ENCODE results near the gene CNIH3.
"Not testable (repeated sequence)": the region's sequence is repeated elsewhere in the genome, so short reads cannot be mapped to it uniquely, and the experiment has no call there.

The CNIH3 gene

DNA sequence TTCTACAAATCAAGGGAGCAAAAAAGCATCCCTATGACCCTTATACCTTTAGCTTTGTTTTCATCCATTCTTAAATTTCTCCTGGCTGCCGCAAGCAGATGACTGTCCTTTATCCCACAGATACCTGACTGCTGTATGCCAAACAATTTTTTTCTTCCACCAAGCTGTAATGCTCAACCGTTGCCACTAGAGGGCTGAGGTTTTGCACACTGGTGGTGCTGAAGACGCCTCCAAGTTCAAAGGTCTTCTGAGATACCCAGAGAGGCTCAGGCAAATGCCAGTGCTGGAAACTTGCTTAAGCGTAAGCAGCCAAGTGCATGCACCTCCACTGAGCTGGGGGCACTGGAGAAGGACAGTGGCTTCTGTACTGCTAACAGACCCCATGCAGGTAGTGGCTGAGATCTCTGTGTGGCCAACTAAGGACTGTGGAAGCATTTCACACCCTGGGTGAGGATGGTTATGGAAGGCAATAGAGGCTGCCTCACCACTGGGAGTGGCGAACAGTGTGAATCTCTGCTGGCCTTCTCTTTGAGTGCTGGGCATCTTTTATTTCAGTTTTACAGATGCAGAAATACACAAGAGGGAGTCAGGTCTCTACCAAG is 28.5 kb downstream of the CNIH3 start:
- FAIRE-seq, result no peak

DNA sequence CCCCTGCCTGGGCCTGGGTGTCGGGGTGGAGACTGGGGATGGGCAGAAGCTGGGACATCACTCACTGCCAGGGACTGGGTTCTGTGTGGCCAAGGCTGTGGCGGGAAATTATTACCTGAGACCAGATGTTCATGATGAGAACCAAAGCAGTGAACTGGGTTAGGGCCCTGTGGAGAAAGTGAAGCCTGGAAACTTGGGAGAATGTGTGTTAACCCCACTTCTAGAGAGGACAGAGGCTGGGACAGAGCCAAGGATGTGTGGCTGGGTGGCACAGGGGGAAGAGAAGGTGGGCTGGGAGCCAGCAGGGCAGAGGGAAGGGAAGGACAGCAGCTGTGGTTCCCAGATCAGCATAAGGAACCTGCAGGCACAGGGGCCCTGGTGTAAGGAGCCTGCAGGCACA is 31.3 kb downstream of the CNIH3 start:
- no peak for FAIRE-seq

DNA sequence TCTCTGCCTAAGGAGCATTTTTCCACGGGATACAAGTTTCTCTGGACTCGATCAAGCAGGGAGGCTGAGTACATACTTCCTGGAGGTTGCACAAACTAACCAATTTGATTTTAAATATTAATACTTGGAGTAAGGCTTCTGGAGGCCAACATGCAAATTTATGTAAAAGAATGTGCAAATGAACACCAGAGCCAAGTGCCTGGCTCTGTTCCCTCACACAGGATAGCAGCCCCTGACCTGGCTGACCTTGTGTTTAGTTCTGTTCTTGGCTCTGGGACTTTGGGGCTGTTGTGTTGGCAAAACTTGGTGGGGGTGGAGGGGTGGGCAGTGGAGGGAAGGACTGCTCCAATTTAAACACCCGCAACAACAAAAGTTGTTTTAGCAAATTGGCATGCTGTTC is 34.2 kb downstream of the CNIH3 start:
- FAIRE-seq, result no peak

GRCh38 chr1:224651188-224651587 is 35.1 kb downstream of the CNIH3 start:
- no peak for FAIRE-seq

DNA sequence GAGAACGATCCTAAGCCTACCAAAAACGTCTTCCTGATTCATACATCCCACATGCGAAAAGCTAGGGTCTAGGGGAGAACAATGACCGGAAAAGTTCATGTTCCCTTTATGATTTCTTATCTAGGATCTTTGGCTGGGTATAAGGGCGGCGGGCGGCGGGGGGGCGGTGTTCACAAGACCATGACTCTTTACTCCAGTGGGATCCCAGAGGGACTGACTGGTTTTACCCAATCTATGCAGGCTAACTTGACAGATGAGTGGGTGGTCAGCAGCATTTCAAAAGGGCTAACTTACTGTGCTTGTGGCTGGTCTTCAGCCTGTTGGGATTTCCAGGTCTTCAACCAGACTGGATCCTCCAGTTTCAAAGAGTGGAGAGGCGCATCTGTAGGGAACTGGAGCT is 40.3 kb downstream of the CNIH3 start:
- no peak for FAIRE-seq

DNA sequence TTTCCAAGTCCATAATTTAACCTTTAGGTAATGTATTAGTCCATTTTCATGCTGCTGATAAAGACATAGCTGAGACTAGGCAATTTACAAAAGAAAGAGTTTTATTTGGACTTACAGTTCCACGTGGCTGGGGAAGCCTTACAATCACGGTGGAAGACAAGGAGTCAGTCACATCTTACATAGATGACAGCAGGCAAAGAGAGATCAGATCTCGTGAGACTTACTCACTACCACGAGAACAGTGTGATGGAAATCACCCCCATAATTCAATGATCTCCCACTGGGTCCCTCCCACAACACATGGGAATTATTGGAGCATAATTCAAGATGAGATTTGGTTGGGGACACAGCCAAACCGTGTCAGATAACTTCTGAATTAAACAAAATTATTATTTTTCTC is 44.0 kb downstream of the CNIH3 start:
- FAIRE-seq, result no peak

- FAIRE-seq, result no peak
Observed at GRCh38 chr1:224662870-224663269, 46.8 kb downstream of the CNIH3 start.

GRCh38 chr1:224665016-224665415 is 48.9 kb downstream of the CNIH3 start:
- no peak for FAIRE-seq

- no peak for FAIRE-seq
Observed at GRCh38 chr1:224666078-224666477, 50.0 kb downstream of the CNIH3 start.

- no peak for FAIRE-seq
Observed at GRCh38 chr1:224666913-224667312, 50.8 kb downstream of the CNIH3 start.

GRCh38 chr1:224668984-224669383 is 52.9 kb downstream of the CNIH3 start:
- FAIRE-seq, result peak; percentile 30

DNA sequence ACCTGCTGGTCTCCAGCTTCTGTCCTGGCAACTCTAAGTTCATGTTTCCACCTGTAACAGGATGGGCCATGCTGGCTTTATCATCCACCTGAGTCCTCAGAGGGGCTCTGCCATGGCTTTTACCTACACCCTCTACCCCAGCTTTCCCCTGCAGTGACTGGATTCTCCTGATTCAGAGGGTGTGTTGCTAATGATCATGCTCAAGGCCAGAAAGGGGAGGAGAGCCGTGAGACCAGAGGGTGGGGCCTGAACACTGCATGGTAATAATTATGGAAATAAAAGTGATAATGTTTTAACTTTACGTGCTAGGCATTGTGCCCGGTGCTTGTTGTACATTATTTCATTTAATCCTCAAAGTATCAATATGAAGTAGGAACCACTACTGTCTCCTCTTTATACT is 53.3 kb downstream of the CNIH3 start:
- FAIRE-seq, result no peak

GRCh38 chr1:224670506-224670905 is 54.4 kb downstream of the CNIH3 start:
- no peak for FAIRE-seq

DNA sequence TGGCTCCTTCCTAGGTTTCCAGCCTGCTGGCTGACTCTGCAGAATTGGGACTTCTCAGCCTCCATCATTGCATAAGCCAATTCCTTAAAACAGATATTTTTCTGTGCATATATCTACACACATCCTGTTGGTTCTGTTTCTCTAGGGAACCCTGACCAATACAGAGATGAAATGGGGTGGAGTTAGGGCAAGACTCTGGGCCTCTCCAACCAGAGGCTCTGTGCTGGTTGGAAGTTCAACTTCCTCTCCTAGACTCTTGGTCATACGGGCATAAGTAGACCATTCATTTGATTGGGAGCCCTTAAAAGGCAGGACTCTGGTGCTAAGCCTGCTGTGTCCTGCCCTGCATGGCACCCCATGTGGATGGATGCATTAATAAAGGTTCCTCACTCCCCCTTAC is 55.0 kb downstream of the CNIH3 start:
- no peak for FAIRE-seq

GRCh38 chr1:224673141-224673540 is 57.0 kb downstream of the CNIH3 start:
- no peak for FAIRE-seq

DNA sequence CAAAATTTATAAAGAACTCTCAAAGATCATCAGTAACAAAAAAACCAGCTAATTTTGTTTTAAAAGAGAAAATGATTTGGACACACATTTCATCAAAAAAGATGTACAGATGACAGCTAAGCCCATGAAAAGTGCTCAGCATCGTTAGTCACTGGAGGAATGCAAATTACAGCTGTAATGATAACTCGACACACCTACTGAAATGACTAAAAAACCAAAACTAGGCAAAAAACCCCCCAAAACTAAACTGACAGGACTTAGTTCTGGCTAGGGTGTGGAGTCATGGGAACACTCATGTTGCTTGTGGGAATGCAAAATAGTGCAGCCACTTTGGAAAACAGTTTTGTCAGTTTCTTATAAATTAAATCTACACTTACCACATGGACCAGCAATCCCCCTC is 59.5 kb downstream of the CNIH3 start:
- FAIRE-seq, result no peak

- FAIRE-seq, result no peak
Observed at GRCh38 chr1:224676551-224676950, 60.4 kb downstream of the CNIH3 start.

GRCh38 chr1:224678168-224678567 is 62.1 kb downstream of the CNIH3 start:
- no peak for FAIRE-seq

DNA sequence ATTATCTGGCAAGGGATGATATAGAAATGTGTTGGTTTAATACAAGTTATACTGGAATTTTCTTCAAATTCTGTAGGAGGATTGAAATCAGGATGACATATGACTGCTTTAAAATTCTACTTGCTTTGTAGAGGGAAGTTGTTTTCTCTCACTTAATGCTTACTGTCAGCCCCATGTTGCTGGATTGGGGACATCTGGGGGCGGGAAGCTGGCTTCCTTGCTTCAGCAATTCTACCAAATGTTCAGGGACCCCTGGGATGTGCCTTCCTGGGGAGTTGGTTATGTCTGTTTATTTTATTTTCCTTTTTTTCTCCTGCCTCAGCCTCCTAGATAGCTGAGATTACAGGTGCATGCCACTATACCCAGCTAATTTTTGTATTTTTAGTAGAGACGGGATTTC is 63.5 kb downstream of the CNIH3 start:
- no peak for FAIRE-seq

DNA sequence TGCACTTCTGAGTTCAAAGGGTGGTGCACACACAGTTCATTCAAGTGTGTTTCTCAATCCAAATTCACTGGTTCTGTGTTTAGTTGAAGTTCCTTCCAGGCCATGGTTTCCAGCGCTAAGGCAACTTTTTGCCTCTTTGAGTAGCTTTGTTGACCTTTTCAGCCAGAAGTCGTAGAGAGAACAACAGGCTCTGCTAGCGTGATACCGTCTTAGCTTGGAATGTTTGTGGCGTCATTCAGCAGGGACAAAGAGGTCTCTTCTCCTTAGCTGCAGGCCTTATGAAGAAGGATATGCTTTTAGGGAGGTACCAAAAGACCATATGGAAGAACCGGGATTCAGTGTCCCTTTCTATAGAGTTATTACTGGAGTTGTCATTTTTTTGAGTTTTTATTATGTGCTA is 65.7 kb downstream of the CNIH3 start:
- FAIRE-seq, result no peak

DNA sequence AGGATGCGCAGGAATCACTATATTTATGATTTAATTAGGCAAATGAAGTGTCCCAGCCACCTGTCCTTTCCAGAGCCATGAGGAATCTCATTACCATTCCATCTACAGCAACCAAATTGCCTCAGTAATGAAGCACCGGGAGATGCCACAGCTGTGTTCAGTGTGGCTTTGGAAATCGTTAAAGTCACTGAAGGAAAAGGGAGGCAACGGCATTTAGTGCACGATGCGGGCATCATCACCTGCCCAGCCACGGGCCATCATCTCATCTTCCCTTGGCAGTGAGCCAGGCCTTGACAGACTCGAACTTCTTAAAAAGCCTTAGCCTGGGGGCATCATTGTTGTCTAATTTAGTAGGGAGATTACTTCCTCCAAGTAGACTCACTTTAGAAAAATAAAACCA is 67.8 kb downstream of the CNIH3 start:
- no peak for FAIRE-seq

DNA sequence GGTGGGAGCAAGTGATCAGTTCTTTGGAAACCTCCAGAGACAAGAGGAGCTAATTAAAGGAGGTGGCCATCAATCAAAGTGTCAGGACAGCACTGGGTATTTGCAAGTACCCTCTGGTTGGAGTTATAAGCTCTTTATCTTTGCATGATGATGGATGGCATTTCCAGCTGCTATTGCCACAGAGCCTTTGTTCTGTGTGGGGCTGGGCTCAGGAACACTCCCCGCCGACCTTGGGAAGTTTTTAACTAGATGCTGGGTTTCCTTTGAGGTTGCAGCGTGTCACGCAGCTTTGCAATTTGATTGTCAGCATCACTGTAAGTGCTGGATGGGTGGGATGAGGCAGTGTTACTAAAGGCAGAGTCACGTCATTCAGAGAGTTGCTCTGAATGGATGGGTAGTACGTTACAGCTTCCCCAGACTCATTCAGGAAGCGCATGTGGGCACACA is 68.9 kb downstream of the CNIH3 start:
- FAIRE-seq, result no peak

GRCh38 chr1:224686140-224686539 is 70.0 kb downstream of the CNIH3 start:
- not testable (repeated sequence) for FAIRE-seq

GRCh38 chr1:224687465-224687864 is 71.3 kb downstream of the CNIH3 start:
- no peak for FAIRE-seq

DNA sequence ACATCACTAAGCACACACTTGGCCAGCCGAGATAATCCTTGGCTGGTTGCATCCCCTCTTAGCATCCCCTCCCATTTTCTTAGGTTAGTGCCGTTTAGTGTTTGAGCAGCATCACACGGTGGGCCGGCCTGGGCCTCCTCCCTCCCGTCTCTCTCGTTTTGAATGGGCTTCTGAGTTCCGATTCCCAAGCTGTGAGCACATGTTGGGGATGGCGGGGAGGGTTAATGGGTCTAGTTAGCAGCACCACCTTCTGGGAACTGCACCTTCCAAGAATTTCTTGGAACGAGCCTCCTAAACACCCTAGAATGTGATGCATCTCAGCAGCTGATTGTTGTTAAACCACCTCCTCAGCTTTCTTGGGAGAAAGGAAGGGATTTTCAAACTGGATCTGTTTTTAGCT is 73.3 kb downstream of the CNIH3 start:
- no peak for FAIRE-seq

DNA sequence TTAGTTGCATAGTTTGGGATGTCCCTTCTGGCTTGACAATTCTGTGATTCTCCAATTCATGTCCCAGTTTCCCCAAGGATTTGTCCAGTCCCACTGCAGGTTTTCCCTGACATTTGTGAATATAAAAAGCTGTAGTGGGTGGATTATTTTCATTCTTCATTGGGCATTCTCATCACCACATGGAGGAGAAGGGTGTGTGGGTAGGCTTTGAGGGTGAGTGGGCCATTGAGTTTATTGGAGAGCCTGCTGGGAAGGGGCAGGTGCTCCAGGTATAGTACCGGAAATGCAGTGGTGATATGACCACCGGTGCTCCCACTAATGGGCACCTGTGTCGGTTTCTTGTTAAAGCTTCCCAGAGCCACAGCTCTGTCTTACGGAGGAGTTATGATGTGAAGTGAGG is 74.5 kb downstream of the CNIH3 start:
- no peak for FAIRE-seq
